ENCODE results near the gene ASB1.

The ASB1 gene

DNA sequence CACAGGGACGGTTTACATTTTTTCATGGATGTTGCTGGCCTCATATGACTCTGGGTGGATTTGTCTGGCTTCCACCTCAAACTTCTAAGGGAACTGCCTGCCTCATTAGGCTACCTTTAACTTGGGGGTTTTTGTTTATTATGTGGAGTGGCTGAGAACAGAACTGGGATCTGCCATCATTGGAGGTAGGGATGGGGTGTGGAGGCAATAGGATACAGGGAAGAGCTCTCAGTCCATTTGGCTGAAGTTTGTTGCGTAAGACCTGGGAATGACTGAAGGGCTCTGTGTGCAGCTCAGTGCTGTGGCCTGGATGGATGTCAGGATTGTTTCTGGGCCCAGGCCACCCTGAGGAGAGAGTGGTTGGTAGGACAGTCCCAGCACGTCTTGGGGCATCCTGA, 31.2 kb downstream of the ASB1 start:
- no peaks in the 10 kb centered on the region for H3K4me1 Mint-ChIP-seq (ENCODE audit: low read depth)
- peaks cover 11% of the 10 kb centered on the region for H3K27me3 Mint-ChIP-seq (ENCODE audit: low read depth)
- H3K9me3 Mint-ChIP-seq: peaks cover 10% of the 10 kb centered on the region
- H3K27ac Mint-ChIP-seq: no peak overlapping the region
- H3K4me3 Mint-ChIP-seq: no peak overlapping the region
- no peaks in the 10 kb centered on the region for H3K36me3 Mint-ChIP-seq (ENCODE audit: low read depth)

DNA sequence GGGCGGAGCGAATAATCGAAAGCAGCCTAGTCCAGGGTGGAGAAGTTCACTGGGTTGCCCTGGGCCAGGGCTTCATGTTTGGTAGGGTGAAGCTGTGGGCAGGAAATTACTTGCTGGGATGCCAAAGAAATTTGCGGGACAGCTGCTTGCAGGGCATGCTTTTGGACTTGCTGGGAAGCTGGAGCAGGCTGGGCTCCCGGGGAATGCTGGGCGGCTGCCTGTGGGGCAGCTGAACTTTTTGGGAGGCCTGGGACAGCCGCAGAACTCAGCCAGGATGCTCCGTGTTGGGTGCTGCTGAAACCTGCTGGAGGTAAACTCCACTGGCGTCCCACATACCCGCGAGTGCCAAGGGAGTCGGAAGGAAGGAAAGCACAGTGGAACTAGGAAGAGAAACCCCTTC, 31.9 kb downstream of the ASB1 start:
- Mint-ChIP-seq H3K27ac (no peak overlapping the region), H3K4me1 (ENCODE audit: low read depth) (no peaks in the 10 kb centered on the region), H3K36me3 (ENCODE audit: low read depth) (no peaks in the 10 kb centered on the region), H3K9me3 (peaks cover 10% of the 10 kb centered on the region), H3K4me3 (no peak overlapping the region), H3K27me3 (ENCODE audit: low read depth) (peaks cover 14% of the 10 kb centered on the region)

DNA sequence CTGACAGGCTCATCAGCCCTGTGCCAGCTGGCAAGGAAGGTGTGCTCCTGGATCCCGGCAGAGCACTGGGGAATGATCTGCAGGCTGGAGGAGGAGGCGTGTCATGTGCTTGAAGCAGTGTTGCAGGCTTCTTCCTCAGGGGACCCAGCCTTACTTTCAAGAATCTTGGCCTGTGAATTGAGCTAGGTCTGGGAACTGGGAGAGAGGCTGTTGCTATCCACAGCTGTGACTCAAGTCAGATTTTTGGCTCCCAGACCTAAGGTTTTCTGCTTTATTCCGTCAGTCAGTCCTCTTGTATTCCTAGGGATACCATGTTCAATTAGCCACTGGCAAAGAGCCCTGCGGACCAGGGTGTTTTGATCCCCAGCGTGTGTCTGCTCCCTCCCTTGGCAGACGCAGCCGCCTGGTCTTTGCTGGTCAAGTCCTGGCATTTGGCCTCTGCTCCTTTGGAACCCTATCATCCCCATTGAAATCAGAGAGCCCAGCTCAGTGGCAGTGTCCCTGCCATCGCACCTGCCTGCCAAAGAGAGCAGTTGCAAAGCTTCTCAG, 32.4 kb downstream of the ASB1 start:
- Mint-ChIP-seq H3K9me3 (peaks cover 10% of the 10 kb centered on the region), H3K4me1 (ENCODE audit: low read depth) (no peaks in the 10 kb centered on the region), H3K36me3 (ENCODE audit: low read depth) (no peaks in the 10 kb centered on the region), H3K4me3 (no peak overlapping the region), H3K27me3 (ENCODE audit: low read depth) (peaks cover 14% of the 10 kb centered on the region), H3K27ac (no peak overlapping the region)

DNA sequence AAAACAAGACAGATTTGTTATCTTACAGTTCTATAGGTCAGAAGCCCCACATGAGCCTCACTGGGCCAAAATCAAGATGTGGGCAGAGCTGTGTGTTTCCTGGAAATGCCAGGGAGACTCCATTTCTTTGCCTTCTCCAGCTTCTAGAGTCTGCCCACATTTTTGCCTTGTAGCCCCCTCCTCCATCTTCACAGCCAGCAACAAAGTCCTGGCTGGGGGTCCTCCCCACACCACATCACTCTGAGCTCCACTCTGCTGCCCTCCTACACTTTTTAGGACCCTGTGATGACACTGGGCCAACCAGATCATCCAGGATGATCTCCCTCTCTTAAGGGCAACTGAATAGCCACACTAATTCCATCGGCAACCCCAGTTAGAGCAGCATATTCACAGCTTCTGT, 34.3 kb downstream of the ASB1 start:
- H3K4me3 Mint-ChIP-seq: no peak overlapping the region
- peaks cover 14% of the 10 kb centered on the region for H3K27me3 Mint-ChIP-seq (ENCODE audit: low read depth)
- no peak overlapping the region for H3K27ac Mint-ChIP-seq
- peaks cover 8% of the 10 kb centered on the region for H3K9me3 Mint-ChIP-seq
- no peaks in the 10 kb centered on the region for H3K4me1 Mint-ChIP-seq (ENCODE audit: low read depth)
- H3K36me3 Mint-ChIP-seq (ENCODE audit: low read depth): no peaks in the 10 kb centered on the region

DNA sequence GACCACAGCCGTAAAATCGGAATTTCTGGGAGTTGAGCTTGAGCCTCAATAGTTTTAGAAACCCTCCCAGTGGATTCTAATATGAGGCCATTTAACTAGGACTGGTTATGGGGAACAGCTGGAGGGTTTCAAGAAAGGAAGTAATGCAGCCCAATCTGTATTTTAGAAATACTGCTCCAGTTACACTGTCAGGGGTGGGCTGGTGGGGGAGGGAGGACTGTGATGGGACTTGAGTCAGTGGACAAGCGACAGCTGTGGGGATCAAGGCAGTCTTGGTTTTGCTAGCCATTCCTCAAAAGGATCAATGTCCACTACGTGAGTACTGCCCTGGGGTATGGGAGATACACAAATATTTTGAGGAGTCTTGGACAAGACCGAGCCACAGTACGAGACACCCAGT, 34.8 kb downstream of the ASB1 start:
- Mint-ChIP-seq H3K27ac (no peak overlapping the region), H3K9me3 (peaks cover 3% of the 10 kb centered on the region), H3K4me3 (no peak overlapping the region), H3K4me1 (ENCODE audit: low read depth) (no peaks in the 10 kb centered on the region), H3K36me3 (ENCODE audit: low read depth) (no peaks in the 10 kb centered on the region), H3K27me3 (ENCODE audit: low read depth) (peaks cover 14% of the 10 kb centered on the region)

DNA sequence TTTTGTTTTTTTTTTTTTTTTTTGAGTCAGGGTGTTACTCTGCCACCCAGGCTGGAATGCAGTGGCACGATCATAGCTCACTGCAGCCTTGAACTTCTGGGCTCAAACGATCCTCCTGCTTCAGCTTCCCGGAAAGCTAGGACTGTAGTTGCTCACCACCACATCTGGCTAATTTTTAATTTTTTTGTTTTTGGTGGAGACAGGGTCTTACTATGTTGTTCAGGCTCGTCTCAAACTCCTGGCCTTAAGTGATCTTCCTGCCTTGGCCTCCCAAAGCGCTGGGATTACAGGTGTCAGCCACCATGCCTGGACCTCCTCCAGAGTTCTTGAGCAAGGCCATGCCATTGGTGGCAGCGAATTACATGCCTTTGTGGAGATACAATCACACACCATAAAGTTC, 35.2 kb downstream of the ASB1 start:
- H3K27ac Mint-ChIP-seq: no peak overlapping the region
- H3K9me3 Mint-ChIP-seq: no peaks in the 10 kb centered on the region
- no peaks in the 10 kb centered on the region for H3K4me1 Mint-ChIP-seq (ENCODE audit: low read depth)
- H3K4me3 Mint-ChIP-seq: no peak overlapping the region
- H3K36me3 Mint-ChIP-seq (ENCODE audit: low read depth): no peaks in the 10 kb centered on the region
- peaks cover 14% of the 10 kb centered on the region for H3K27me3 Mint-ChIP-seq (ENCODE audit: low read depth)

DNA sequence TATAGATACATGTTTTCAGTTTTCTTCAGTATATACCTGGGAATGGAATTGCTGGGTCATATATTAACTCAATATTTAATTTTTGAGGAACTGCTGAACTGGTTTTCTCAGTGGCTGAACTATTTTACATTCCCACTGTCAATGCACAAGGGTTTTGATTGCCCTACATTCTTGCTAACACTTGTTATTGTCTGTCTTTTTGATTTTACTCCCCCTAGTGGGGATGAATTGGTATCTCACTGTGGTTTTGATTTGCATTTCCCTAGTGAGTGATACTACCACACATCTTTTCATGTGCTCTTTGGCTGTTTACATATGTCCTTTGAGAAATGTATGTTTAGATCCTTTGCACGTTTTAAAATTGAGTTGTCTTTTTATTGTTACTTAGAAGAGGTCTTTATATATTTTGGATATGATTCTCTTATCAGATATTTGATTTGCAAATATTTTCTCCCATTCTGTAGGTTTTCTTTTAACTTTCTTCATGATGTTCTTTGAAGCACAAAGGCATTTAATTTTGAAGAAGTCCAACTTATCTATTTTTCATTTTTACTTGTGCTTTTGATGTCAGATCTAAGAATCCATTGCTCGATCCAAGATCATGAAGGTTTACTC, 36.2 kb downstream of the ASB1 start:
- Mint-ChIP-seq H3K4me3 (no peak overlapping the region), H3K27me3 (ENCODE audit: low read depth) (peaks cover 9% of the 10 kb centered on the region), H3K4me1 (ENCODE audit: low read depth) (no peaks in the 10 kb centered on the region), H3K27ac (no peak overlapping the region), H3K36me3 (ENCODE audit: low read depth) (no peaks in the 10 kb centered on the region), H3K9me3 (no peaks in the 10 kb centered on the region)

DNA sequence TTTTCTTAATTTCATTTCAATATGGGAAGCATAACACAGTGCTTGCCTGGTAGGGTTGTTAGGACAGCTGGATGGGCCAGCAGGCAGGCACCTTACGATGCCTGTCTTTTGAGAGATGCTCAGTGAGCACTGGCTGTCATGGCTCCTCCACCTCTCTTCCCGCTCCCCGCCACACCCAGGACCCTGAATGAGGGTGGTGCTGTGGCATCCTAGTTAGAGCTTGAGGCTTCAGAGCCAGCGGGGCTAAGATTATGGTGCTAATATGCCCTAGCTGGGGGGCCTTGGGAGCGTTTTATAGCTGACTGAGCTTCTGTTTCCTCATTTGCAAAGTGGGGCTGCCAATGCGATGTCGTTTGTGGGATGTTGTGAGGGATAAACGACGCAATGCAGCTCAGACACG, 37.7 kb downstream of the ASB1 start:
- Mint-ChIP-seq H3K27ac (no peak overlapping the region), H3K9me3 (peaks cover 5% of the 10 kb centered on the region), H3K4me3 (no peak overlapping the region), H3K4me1 (ENCODE audit: low read depth) (no peaks in the 10 kb centered on the region), H3K27me3 (ENCODE audit: low read depth) (peaks cover 10% of the 10 kb centered on the region), H3K36me3 (ENCODE audit: low read depth) (no peaks in the 10 kb centered on the region)

DNA sequence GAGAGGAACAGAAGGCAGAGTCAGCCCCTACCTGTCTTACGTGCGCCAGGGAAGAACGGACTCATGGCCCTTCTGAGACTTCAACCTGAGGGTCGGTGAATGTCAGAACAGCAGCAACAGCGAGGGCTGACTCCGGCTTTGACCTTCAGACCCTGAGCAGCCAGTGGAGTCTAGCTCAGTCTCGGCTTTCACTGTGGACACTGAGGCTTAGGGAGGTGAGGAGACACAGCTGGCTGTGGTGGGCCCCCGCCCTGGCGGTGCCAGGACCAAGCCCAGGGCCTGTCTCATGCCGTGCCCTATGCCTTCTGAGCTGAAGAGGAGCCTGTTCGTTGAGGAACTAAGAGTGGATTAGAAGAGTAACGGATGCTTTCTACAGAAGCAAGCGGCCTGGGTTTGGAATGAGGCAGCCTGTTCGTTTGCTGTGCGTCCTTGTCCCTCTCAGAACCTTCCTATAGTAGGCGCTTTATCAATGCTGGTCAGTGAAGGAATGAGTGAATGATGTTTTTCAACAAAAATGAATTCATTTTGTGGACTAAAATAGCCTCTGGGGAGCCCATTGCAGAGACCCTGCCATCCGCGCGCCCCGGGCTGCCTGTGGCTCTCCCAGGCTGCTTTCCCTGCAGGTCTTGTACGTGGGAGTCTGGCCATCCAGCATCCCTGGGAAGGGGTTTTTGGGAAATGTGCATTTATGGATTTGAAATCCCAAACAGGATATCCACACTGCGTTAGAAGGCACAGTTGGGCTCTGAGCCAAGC, 38.9 kb downstream of the ASB1 start:
- peaks cover 9% of the 10 kb centered on the region for H3K9me3 Mint-ChIP-seq
- no peaks in the 10 kb centered on the region for H3K4me1 Mint-ChIP-seq (ENCODE audit: low read depth)
- H3K36me3 Mint-ChIP-seq (ENCODE audit: low read depth): no peaks in the 10 kb centered on the region
- peaks cover 16% of the 10 kb centered on the region for H3K27me3 Mint-ChIP-seq (ENCODE audit: low read depth)
- no peak overlapping the region for H3K27ac Mint-ChIP-seq
- no peak overlapping the region for H3K4me3 Mint-ChIP-seq

DNA sequence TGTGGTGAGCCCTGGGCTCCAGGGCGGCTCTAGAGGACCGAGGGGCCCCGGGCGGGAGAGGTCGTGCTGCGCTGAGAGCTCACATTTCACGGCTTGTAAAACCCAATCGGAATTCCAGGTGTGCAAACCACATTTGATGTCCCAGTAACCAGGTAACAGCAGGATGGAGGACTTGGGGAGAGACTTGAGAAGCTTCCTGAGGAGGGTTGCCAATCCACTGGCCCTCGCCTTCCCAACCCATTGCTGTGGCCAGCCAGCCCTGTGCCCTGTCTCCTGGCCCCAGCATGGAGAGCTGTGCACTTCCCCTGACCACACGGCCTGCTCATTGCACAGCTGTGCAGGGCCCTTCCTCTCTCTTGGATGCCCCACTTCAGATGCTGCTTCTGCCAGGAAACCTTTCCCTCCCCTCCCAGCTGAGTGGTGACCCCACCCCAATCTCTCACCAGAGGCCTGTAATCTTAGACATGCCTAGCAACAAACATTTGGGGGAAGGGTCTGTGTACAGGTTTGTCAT, 39.6 kb downstream of the ASB1 start:
- Mint-ChIP-seq H3K4me3 (no peak overlapping the region), H3K27ac (no peak overlapping the region), H3K36me3 (ENCODE audit: low read depth) (no peaks in the 10 kb centered on the region), H3K27me3 (ENCODE audit: low read depth) (peaks cover 17% of the 10 kb centered on the region), H3K4me1 (ENCODE audit: low read depth) (no peaks in the 10 kb centered on the region), H3K9me3 (peaks cover 10% of the 10 kb centered on the region)

DNA sequence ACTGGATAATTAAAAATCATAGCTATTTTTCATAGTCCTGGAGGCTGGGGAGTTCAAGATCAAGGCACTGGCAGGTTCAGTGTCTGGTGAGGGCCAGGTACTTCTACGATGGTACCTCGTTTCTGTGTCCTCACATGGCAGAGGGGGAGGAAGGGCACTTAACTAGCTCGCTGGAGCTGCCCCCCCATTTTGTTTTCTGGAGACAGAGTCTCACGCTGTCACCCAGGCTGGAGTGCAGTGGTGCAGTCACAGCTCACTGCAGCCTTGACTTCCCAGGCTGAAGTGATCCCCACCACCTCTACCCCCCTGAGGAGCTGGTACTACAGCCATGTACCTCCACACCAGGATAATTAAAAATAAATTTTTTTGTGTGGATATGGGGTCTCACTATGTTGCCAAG, 40.3 kb downstream of the ASB1 start:
- no peak overlapping the region for H3K4me3 Mint-ChIP-seq
- H3K27ac Mint-ChIP-seq: no peak overlapping the region
- H3K4me1 Mint-ChIP-seq (ENCODE audit: low read depth): no peaks in the 10 kb centered on the region
- peaks cover 21% of the 10 kb centered on the region for H3K27me3 Mint-ChIP-seq (ENCODE audit: low read depth)
- no peaks in the 10 kb centered on the region for H3K36me3 Mint-ChIP-seq (ENCODE audit: low read depth)
- H3K9me3 Mint-ChIP-seq: peaks cover 15% of the 10 kb centered on the region

DNA sequence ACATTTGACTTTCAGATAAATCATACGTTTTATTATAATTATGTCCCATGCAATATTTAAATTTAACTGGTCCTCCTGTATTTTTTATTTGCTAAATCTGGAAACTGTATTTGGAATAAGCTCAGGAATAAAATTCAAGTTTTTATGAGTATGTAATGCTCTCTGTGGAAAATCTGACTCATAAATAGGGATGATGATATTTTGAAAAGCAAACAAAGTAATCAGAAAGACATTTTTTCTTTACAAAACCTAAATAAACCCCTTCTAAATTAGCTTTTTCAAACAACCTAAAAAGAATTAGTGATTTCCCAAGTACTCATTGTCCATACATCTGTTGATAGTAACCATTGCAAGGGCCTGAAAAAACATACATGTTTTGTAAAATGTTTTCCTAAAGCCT, 41.1 kb downstream of the ASB1 start:
- no peak overlapping the region for H3K27ac Mint-ChIP-seq
- no peaks in the 10 kb centered on the region for H3K36me3 Mint-ChIP-seq (ENCODE audit: low read depth)
- H3K4me3 Mint-ChIP-seq: no peak overlapping the region
- H3K27me3 Mint-ChIP-seq (ENCODE audit: low read depth): peaks cover 28% of the 10 kb centered on the region
- peaks cover 2% of the 10 kb centered on the region for H3K4me1 Mint-ChIP-seq (ENCODE audit: low read depth)
- peaks cover 22% of the 10 kb centered on the region for H3K9me3 Mint-ChIP-seq

DNA sequence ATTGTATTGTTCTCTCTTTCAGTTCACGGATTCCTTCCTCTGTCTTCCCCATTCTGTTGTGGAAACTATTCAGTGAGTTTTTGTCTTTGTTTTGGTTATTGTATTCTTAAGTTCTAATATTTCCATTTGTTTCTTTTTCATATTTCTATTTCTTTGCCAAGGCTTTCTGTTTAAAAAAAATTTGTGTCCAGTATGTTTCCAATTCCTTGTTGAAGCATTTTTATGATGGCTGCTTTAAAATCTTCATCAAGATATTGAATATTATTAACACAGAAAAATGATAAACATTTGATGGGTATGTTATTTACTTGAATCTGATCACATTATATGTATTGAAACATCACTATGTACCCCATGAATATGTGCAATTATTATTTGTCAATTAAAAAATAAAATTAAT, 42.4 kb downstream of the ASB1 start:
- Mint-ChIP-seq H3K36me3 (ENCODE audit: low read depth) (peaks cover 3% of the 10 kb centered on the region), H3K27ac (no peak overlapping the region), H3K27me3 (ENCODE audit: low read depth) (peaks cover 34% of the 10 kb centered on the region), H3K9me3 (peaks cover 36% of the 10 kb centered on the region), H3K4me1 (ENCODE audit: low read depth) (peaks cover 3% of the 10 kb centered on the region), H3K4me3 (no peak overlapping the region)

DNA sequence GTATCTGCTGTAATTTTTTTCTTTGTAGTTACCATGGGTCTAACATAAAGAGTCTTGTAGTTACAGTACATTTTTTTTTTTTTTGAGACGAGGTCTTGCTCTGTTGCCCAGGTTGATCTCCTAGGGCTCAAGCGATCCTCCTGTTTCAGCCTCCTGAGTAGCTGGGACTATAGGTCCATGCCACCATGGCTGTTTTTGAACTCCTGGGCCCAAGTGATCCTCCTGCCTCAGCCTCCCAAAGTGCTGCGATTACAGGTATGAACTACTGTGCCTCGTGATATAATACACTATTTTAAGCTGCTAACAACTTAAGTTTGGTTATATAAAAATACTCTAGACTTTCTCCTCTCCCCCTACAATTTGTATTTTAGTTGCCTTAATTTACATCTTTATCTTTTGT, 46.3 kb downstream of the ASB1 start:
- Mint-ChIP-seq H3K9me3 (peaks cover 45% of the 10 kb centered on the region), H3K27ac (no peak overlapping the region), H3K4me1 (ENCODE audit: low read depth) (peaks cover 3% of the 10 kb centered on the region), H3K27me3 (ENCODE audit: low read depth) (peaks cover 40% of the 10 kb centered on the region), H3K36me3 (ENCODE audit: low read depth) (peaks cover 3% of the 10 kb centered on the region), H3K4me3 (no peak overlapping the region)

DNA sequence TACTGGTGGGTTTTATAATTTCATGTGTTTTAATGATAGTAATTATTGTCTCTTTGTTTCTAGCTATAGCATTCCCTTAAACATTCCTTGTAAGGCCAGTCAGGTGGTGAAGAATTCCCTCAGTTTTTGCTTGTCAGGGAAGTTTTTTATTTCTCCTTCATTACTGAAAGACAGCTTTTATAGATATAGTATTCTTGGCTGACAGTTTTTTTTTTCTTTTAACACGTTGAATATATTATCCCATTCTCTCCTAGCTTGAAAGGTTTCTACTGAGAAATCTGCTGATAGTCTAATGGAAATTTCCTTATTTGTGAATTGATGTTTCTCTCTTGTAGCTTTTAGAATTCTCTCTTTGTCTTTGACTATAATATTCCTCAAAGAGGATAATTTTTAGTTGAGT, 46.8 kb downstream of the ASB1 start:
- peaks cover 3% of the 10 kb centered on the region for H3K36me3 Mint-ChIP-seq (ENCODE audit: low read depth)
- no peak overlapping the region for H3K27ac Mint-ChIP-seq
- H3K4me3 Mint-ChIP-seq: no peak overlapping the region
- H3K4me1 Mint-ChIP-seq (ENCODE audit: low read depth): peaks cover 3% of the 10 kb centered on the region
- peaks cover 45% of the 10 kb centered on the region for H3K9me3 Mint-ChIP-seq
- H3K27me3 Mint-ChIP-seq (ENCODE audit: low read depth): peaks cover 40% of the 10 kb centered on the region
